ENCODE data around the gene TPBG.
"Not testable (repeated sequence)": the region's sequence is repeated elsewhere in the genome, so short reads cannot be mapped to it uniquely, and the experiment has no call there.

The TPBG gene

DNA sequence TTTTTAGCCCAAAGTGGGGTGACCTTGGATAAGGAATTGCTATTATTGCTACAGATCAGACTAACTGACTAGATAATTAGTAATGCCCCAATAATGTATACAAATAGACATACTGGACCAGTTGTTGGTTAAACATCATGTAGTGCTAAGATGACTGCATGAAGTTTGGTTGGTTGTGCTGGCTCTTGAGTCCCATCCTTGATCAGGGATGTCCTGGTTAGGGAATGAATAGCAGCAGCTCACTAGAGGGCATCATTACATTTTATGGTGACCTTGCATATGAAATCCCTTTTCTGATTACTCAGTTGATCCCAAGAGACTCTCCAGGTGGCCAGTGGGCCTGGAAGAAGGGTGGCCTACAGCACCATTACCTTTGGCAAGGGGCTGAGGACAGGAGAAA lies 10.9 kb downstream of the TPBG start:
- Histone ChIP-seq H3K4me1 (ENCODE audit: control insufficient read depth in 1 of 2, insufficient read depth in 2 of 2, low read length in 2 of 2) (no peaks in the 10 kb centered on the region), H3K9ac (ENCODE audit: low read depth in 1 of 2, low read length in 2 of 2) (no peak overlapping the region), H3K9me3 (ENCODE audit: control insufficient read depth in 1 of 2, low read length in 2 of 2) (no peaks in the 10 kb centered on the region)

GRCh38 chr6:82376636-82377035 lies 13.0 kb downstream of the TPBG start:
- Histone ChIP-seq H3K27ac (ENCODE audit: low read depth, low read length) (no peak overlapping the region), H3K9ac (ENCODE audit: low read depth in 1 of 2, low read length in 2 of 2) (no peak overlapping the region), H3K4me1 (ENCODE audit: control insufficient read depth in 1 of 2, insufficient read depth in 2 of 2, low read length in 2 of 2) (no peaks in the 10 kb centered on the region), H3K9me3 (ENCODE audit: control insufficient read depth in 1 of 2, low read length in 2 of 2) (no peaks in the 10 kb centered on the region), H3K4me3 (ENCODE audit: low read depth in 1 of 2, low read length in 2 of 2) (no peak overlapping the region), H3K36me3 (ENCODE audit: control insufficient read depth in 1 of 2, insufficient read depth in 2 of 2, low read length in 2 of 2) (no peaks in the 10 kb centered on the region), H3K27me3 (ENCODE audit: control insufficient read depth in 1 of 2, insufficient read depth in 2 of 2, low read length in 2 of 2) (no peaks in the 10 kb centered on the region)

More for the DNA sequence above, 10.9 kb downstream of the TPBG start:
- Histone ChIP-seq H3K27me3 (ENCODE audit: control insufficient read depth in 1 of 2, insufficient read depth in 2 of 2, low read length in 2 of 2) (no peaks in the 10 kb centered on the region), H3K27ac (ENCODE audit: low read depth, low read length) (no peak overlapping the region), H3K4me3 (ENCODE audit: low read depth in 1 of 2, low read length in 2 of 2) (no peak overlapping the region), H3K36me3 (ENCODE audit: control insufficient read depth in 1 of 2, insufficient read depth in 2 of 2, low read length in 2 of 2) (no peaks in the 10 kb centered on the region)

- Histone ChIP-seq H3K9ac (ENCODE audit: low read depth in 1 of 2, low read length in 2 of 2) (no peak overlapping the region), H3K27ac (ENCODE audit: low read depth, low read length) (no peak overlapping the region), H3K27me3 (ENCODE audit: control insufficient read depth in 1 of 2, insufficient read depth in 2 of 2, low read length in 2 of 2) (no peaks in the 10 kb centered on the region), H3K4me1 (ENCODE audit: control insufficient read depth in 1 of 2, insufficient read depth in 2 of 2, low read length in 2 of 2) (no peaks in the 10 kb centered on the region), H3K36me3 (ENCODE audit: control insufficient read depth in 1 of 2, insufficient read depth in 2 of 2, low read length in 2 of 2) (no peaks in the 10 kb centered on the region), H3K4me3 (ENCODE audit: low read depth in 1 of 2, low read length in 2 of 2) (no peak overlapping the region), H3K9me3 (ENCODE audit: control insufficient read depth in 1 of 2, low read length in 2 of 2) (no peaks in the 10 kb centered on the region)
Measured at GRCh38 chr6:82380566-82381185, 17.1 kb downstream of the TPBG start.

GRCh38 chr6:82381278-82381677 lies 17.7 kb downstream of the TPBG start:
- Histone ChIP-seq H3K27me3 (ENCODE audit: control insufficient read depth in 1 of 2, insufficient read depth in 2 of 2, low read length in 2 of 2) (no peaks in the 10 kb centered on the region), H3K9me3 (ENCODE audit: control insufficient read depth in 1 of 2, low read length in 2 of 2) (no peaks in the 10 kb centered on the region), H3K4me3 (ENCODE audit: low read depth in 1 of 2, low read length in 2 of 2) (no peak overlapping the region), H3K36me3 (ENCODE audit: control insufficient read depth in 1 of 2, insufficient read depth in 2 of 2, low read length in 2 of 2) (no peaks in the 10 kb centered on the region), H3K27ac (ENCODE audit: low read depth, low read length) (no peak overlapping the region), H3K9ac (ENCODE audit: low read depth in 1 of 2, low read length in 2 of 2) (no peak overlapping the region), H3K4me1 (ENCODE audit: control insufficient read depth in 1 of 2, insufficient read depth in 2 of 2, low read length in 2 of 2) (no peaks in the 10 kb centered on the region)

DNA sequence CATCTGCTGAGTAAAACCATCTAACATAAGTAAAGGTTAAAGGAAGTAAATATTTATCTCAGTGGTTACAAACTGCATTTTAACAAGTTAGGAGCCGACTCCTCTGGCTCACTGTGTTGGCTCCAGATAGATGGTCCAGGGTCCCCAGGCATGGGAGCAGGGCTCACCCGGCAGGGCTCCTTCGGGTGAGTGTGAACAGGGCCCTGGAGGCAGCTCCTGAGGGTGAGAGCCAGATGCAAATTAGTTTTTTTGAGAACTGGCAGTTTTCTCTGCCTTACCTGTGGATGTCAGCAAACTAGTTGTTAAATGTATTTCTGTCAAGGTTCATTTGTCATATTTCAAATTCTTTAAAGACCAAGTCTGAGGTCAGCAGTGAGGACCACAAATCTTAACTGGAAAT lies 21.5 kb downstream of the TPBG start:
- no peaks in the 10 kb centered on the region for H3K27me3 ChIP-seq (ENCODE audit: control insufficient read depth in 1 of 2, insufficient read depth in 2 of 2, low read length in 2 of 2)
- H3K4me3 ChIP-seq (ENCODE audit: low read depth in 1 of 2, low read length in 2 of 2) = no peak overlapping the region
- H3K27ac ChIP-seq (ENCODE audit: low read depth, low read length) = no peak overlapping the region
- no peaks in the 10 kb centered on the region for H3K36me3 ChIP-seq (ENCODE audit: control insufficient read depth in 1 of 2, insufficient read depth in 2 of 2, low read length in 2 of 2)
- no peak overlapping the region for H3K9ac ChIP-seq (ENCODE audit: low read depth in 1 of 2, low read length in 2 of 2)
- H3K9me3 ChIP-seq (ENCODE audit: control insufficient read depth in 1 of 2, low read length in 2 of 2) = no peaks in the 10 kb centered on the region
- H3K4me1 ChIP-seq (ENCODE audit: control insufficient read depth in 1 of 2, insufficient read depth in 2 of 2, low read length in 2 of 2) = no peaks in the 10 kb centered on the region

DNA sequence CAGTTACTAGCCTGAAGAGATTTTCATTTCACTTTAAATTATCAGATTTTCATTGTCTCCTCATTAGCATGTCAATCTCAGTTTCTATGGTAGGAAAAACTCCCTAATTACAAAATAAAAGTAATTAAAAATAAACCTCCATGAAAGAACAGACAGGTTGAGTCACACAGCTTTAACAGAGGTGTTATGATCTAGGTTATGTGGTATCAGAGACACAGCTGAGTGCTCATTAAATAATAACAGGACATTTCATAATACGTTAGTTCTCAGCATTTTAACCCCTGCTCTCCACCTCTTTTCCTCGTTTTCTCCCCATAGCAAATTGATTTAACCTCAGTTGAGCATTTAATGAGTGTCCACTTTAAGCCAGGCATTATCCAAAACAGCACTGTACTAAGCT lies 21.9 kb downstream of the TPBG start:
- Histone ChIP-seq H3K4me3 (ENCODE audit: low read depth in 1 of 2, low read length in 2 of 2) (no peak overlapping the region), H3K9ac (ENCODE audit: low read depth in 1 of 2, low read length in 2 of 2) (no peak overlapping the region), H3K9me3 (ENCODE audit: control insufficient read depth in 1 of 2, low read length in 2 of 2) (no peaks in the 10 kb centered on the region), H3K4me1 (ENCODE audit: control insufficient read depth in 1 of 2, insufficient read depth in 2 of 2, low read length in 2 of 2) (no peaks in the 10 kb centered on the region), H3K36me3 (ENCODE audit: control insufficient read depth in 1 of 2, insufficient read depth in 2 of 2, low read length in 2 of 2) (no peaks in the 10 kb centered on the region), H3K27ac (ENCODE audit: low read depth, low read length) (no peak overlapping the region), H3K27me3 (ENCODE audit: control insufficient read depth in 1 of 2, insufficient read depth in 2 of 2, low read length in 2 of 2) (no peaks in the 10 kb centered on the region)

DNA sequence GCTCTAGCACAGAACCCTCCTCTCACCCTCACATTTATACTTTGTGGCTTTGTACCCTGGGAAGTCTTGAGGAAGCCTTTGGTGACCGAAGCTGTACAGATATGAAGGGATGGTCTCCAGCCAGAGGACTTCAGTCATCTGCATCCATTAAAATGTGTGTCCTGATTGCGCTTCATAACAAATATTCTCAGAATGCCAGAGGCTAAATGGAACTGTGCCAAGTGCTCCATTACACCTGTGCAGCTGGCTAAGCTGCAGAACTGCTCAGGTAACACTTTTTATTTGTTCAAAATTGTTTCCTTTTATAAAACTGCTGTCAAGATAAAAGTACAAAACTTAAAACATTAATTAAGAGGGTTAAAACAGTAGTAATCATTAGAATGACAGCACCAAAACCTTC lies 22.3 kb downstream of the TPBG start:
- no peaks in the 10 kb centered on the region for H3K36me3 ChIP-seq (ENCODE audit: control insufficient read depth in 1 of 2, insufficient read depth in 2 of 2, low read length in 2 of 2)
- no peaks in the 10 kb centered on the region for H3K27me3 ChIP-seq (ENCODE audit: control insufficient read depth in 1 of 2, insufficient read depth in 2 of 2, low read length in 2 of 2)
- no peak overlapping the region for H3K9ac ChIP-seq (ENCODE audit: low read depth in 1 of 2, low read length in 2 of 2)
- H3K27ac ChIP-seq (ENCODE audit: low read depth, low read length) = no peak overlapping the region
- H3K4me3 ChIP-seq (ENCODE audit: low read depth in 1 of 2, low read length in 2 of 2) = no peak overlapping the region
- H3K4me1 ChIP-seq (ENCODE audit: control insufficient read depth in 1 of 2, insufficient read depth in 2 of 2, low read length in 2 of 2) = no peaks in the 10 kb centered on the region
- no peaks in the 10 kb centered on the region for H3K9me3 ChIP-seq (ENCODE audit: control insufficient read depth in 1 of 2, low read length in 2 of 2)

- not testable (repeated sequence) for H3K9ac ChIP-seq (ENCODE audit: low read depth in 1 of 2, low read length in 2 of 2); H3K27me3 ChIP-seq (ENCODE audit: control insufficient read depth in 1 of 2, insufficient read depth in 2 of 2, low read length in 2 of 2); H3K27ac ChIP-seq (ENCODE audit: low read depth, low read length); H3K36me3 ChIP-seq (ENCODE audit: control insufficient read depth in 1 of 2, insufficient read depth in 2 of 2, low read length in 2 of 2); H3K4me1 ChIP-seq (ENCODE audit: control insufficient read depth in 1 of 2, insufficient read depth in 2 of 2, low read length in 2 of 2); H3K9me3 ChIP-seq (ENCODE audit: control insufficient read depth in 1 of 2, low read length in 2 of 2); H3K4me3 ChIP-seq (ENCODE audit: low read depth in 1 of 2, low read length in 2 of 2)
Measured at GRCh38 chr6:82394770-82395169, 31.2 kb downstream of the TPBG start.

- Histone ChIP-seq H3K9ac (ENCODE audit: low read depth in 1 of 2, low read length in 2 of 2) (no peak overlapping the region), H3K27me3 (ENCODE audit: control insufficient read depth in 1 of 2, insufficient read depth in 2 of 2, low read length in 2 of 2) (no peaks in the 10 kb centered on the region), H3K4me3 (ENCODE audit: low read depth in 1 of 2, low read length in 2 of 2) (no peak overlapping the region), H3K4me1 (ENCODE audit: control insufficient read depth in 1 of 2, insufficient read depth in 2 of 2, low read length in 2 of 2) (no peaks in the 10 kb centered on the region), H3K27ac (ENCODE audit: low read depth, low read length) (no peak overlapping the region), H3K9me3 (ENCODE audit: control insufficient read depth in 1 of 2, low read length in 2 of 2) (no peaks in the 10 kb centered on the region), H3K36me3 (ENCODE audit: control insufficient read depth in 1 of 2, insufficient read depth in 2 of 2, low read length in 2 of 2) (no peaks in the 10 kb centered on the region)
Measured at GRCh38 chr6:82396964-82397751, 33.5 kb downstream of the TPBG start.

- Histone ChIP-seq H3K4me3 (ENCODE audit: low read depth in 1 of 2, low read length in 2 of 2) (no peak overlapping the region), H3K27me3 (ENCODE audit: control insufficient read depth in 1 of 2, insufficient read depth in 2 of 2, low read length in 2 of 2) (no peaks in the 10 kb centered on the region), H3K4me1 (ENCODE audit: control insufficient read depth in 1 of 2, insufficient read depth in 2 of 2, low read length in 2 of 2) (no peaks in the 10 kb centered on the region), H3K9me3 (ENCODE audit: control insufficient read depth in 1 of 2, low read length in 2 of 2) (no peaks in the 10 kb centered on the region), H3K9ac (ENCODE audit: low read depth in 1 of 2, low read length in 2 of 2) (no peak overlapping the region), H3K36me3 (ENCODE audit: control insufficient read depth in 1 of 2, insufficient read depth in 2 of 2, low read length in 2 of 2) (no peaks in the 10 kb centered on the region), H3K27ac (ENCODE audit: low read depth, low read length) (no peak overlapping the region)
Measured at GRCh38 chr6:82397962-82398692, 34.5 kb downstream of the TPBG start.
